Natural killer cell (primary cell): ENCODE data around the gene ERF. TPM values are rescaled to one million over a fixed set of nuclear protein-coding genes. Genes with fewer than 3 reads are reported as not detected.

Source experiments
- ATAC-seq, 3 donors: fragments of 150-1000 bp in 2 of 3; fragments of 200-7000 bp in 1 of 3; cut with Tn5 transposase; 1 replicate in 1 of 3; 2 replicates in 2 of 3; pipeline ENCODE4 v1.10.0; 2021; ENCODE audit warnings: mild to moderate bottlenecking in 2 of 3, moderate library complexity in 2 of 3
- DNase-seq, 2 donors: peaks; one replicate each; pipeline versions ENCODE4 v3.0.0 to v3.0.0-alpha.2; 2013 to 2021; ENCODE audit warnings: mixed read lengths in 1 of 2
- H3K27ac ChIP-seq: one replicate; pipeline ENCODE4 v1.5.1; 2013; ENCODE audit warnings: mild to moderate bottlenecking, low read length
- H3K27me3 ChIP-seq: one replicate; pipeline ENCODE4 v1.6.1; 2013; ENCODE audit warnings: low read length; ENCODE audit not compliant: control insufficient read depth, insufficient read depth
- H3K36me3 ChIP-seq: one replicate; pipeline ENCODE4 v1.6.1; 2013; ENCODE audit warnings: low read length; ENCODE audit not compliant: control insufficient read depth, insufficient read depth
- H3K4me1 ChIP-seq: one replicate; pipeline ENCODE4 v1.6.1; 2013; ENCODE audit warnings: low read length; ENCODE audit not compliant: control insufficient read depth, insufficient read depth
- H3K4me3 ChIP-seq: one replicate; pipeline ENCODE4 v1.5.1; 2013; ENCODE audit warnings: low read length
- H3K9me3 ChIP-seq: one replicate; pipeline ENCODE4 v1.6.1; 2013; ENCODE audit warnings: low read length; ENCODE audit not compliant: control insufficient read depth, insufficient read depth
- H3K27ac Mint-ChIP-seq, 2 donors: one replicate each; pipeline ENCODE4 v1.8.0; 2022; ENCODE audit warnings: mild to moderate bottlenecking in 2 of 2, mixed read lengths in 2 of 2, moderate library complexity in 1 of 2
- H3K27me3 Mint-ChIP-seq, 2 donors: one replicate each; pipeline ENCODE4 v1.8.0; 2022; ENCODE audit warnings: low read depth in 2 of 2, mixed read lengths in 2 of 2
- H3K36me3 Mint-ChIP-seq: one replicate; pipeline ENCODE4 v1.8.0; 2022; ENCODE audit warnings: mixed read lengths
- H3K4me1 Mint-ChIP-seq, 2 donors: one replicate each; pipeline ENCODE4 v1.8.0; 2022; ENCODE audit warnings: mixed read lengths in 2 of 2
- H3K4me3 Mint-ChIP-seq: one replicate; pipeline ENCODE4 v1.8.0; 2022; ENCODE audit warnings: mild to moderate bottlenecking, moderate library complexity, mixed read lengths
- H3K9me3 Mint-ChIP-seq, 2 donors: one replicate each; pipeline ENCODE4 v1.8.0; 2022; ENCODE audit warnings: mixed read lengths in 2 of 2
- WGBS: methylation state at CpG from one replicate; pipeline ENCODE4 v1.1.7; 2013; ENCODE audit warnings: missing lambda C conversion rate; ENCODE audit not compliant: insufficient coverage; 5-methylcytosine and 5-hydroxymethylcytosine counted together
- intact Hi-C: fragments of 100-400 bp; cut with micrococcal nuclease; formaldehyde crosslinking; loops from one replicate; pipeline ENCODE4 v1.14.2; 2022
- total RNA-seq, 4 donors: library from RNA; stranded (reverse); fragments of 120-200 nt in 1 of 4; gene quantifications; one replicate each; pipeline versions ENCODE4 v1.2.3 to v1.2.4, GENCODE V29; 2013 to 2022
- TF ChIP-seq, protein P1 (sequence below): fragments of 200-600 bp; IDR thresholded peaks from one replicate; pipeline ENCODE4 v1.8.0; 2022; ENCODE audit warnings: antibody characterized with exemption

The ERF gene
- total RNA-seq, 3 donors from 2014 or later (not counting 1 experiment from before 2014, with no cell fraction given), result 58.3 to 115 (median 75.6) TPM

DNA sequence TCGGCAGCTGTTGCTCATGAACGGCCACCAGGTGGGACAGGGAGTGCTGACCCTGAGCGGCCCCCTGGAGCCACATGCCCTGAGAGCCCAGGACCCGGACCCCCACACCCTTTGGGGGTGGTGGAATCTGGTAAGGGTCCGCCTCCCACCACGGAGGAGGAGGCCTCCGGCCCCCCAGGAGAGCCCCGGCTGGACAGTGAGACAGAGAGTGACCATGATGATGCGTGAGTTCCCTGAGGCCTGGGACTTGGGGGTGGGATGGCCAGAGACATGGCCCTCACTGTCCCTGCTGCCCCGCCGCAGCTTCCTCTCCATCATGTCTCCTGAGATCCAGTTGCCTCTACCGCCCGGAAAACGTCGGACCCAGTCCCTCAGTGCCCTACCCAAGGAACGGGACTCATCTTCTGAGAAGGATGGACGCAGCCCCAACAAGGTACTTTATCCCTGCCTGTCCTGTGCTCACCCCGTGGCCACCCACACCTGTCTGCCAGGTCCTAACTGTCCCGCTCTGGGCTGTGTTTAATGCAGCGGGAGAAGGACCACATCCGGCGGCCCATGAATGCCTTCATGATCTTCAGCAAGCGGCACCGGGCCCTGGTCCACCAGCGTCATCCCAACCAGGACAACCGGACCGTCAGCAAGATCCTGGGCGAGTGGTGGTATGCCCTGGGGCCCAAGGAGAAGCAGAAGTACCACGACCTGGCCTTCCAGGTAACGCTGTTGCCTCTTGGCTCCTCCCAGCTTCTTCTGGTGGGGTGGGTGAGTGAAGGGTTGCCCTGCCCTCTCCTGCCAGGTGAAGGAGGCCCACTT is 32.3 kb upstream of the ERF start:
- Histone ChIP-seq H3K4me3 (no peak overlapping the region), H3K4me1 (peaks cover 31% of the 10 kb centered on the region), H3K27ac (no peak overlapping the region), H3K36me3 (peaks cover 52% of the 10 kb centered on the region), H3K27me3 (no peaks in the 10 kb centered on the region), H3K9me3 (no peaks in the 10 kb centered on the region)
- WGBS, result 96% methylated on average over 30 of the region's 30 CpGs
- Mint-ChIP-seq H3K27me3 (no peaks in the 10 kb centered on the region), H3K4me3 (no peak overlapping the region), H3K27ac (no peak overlapping the region), H3K4me1 (peaks cover 13 to 29% of the 10 kb centered on the region in 2 donors), H3K9me3 (no peaks in the 10 kb centered on the region), H3K36me3 (no peaks in the 10 kb centered on the region)
- ATAC-seq, result no peak
- intact Hi-C loops, result no loop called here
- no peak for DNase-seq
- TF ChIP-seq, protein P1, sequence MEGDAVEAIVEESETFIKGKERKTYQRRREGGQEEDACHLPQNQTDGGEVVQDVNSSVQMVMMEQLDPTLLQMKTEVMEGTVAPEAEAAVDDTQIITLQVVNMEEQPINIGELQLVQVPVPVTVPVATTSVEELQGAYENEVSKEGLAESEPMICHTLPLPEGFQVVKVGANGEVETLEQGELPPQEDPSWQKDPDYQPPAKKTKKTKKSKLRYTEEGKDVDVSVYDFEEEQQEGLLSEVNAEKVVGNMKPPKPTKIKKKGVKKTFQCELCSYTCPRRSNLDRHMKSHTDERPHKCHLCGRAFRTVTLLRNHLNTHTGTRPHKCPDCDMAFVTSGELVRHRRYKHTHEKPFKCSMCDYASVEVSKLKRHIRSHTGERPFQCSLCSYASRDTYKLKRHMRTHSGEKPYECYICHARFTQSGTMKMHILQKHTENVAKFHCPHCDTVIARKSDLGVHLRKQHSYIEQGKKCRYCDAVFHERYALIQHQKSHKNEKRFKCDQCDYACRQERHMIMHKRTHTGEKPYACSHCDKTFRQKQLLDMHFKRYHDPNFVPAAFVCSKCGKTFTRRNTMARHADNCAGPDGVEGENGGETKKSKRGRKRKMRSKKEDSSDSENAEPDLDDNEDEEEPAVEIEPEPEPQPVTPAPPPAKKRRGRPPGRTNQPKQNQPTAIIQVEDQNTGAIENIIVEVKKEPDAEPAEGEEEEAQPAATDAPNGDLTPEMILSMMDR, result no peak

DNA sequence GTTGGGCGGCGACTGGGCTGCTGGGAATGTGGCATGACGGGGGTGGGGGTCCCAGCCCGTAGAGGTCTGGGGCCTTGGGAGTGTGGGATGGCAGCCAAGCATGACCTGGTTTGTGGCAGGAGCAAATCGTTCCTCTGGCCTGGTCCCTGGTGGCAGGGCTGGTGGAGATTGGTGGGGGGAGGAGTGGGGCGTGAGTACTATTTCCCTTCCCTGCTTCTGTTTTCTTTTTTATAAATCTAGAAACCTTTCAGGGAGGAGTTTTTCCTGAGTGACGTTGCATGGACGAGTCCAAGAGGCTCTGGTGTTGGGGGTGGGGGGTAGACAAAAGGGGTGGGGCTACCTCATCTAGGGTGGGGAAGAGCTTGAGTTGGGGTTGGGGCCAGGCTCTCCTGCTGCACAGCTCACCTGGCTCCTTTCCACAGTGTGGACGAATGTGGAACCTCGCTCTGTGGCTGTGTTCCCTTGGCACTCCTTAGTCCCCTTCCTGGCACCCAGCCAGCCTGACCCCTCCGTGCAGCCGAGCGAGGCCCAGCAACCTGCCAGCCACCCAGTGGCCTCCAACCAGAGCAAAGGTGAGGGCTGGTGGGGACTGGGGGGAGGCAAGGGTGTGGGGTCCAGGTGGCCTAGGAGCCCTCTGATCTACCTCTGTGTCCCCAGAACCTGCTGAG is 31.6 kb upstream of the ERF start:
- Histone ChIP-seq H3K4me3 (no peak overlapping the region), H3K36me3 (peaks cover 45% of the 10 kb centered on the region), H3K4me1 (peaks cover 38% of the 10 kb centered on the region), H3K9me3 (no peaks in the 10 kb centered on the region), H3K27ac (peak overlapping the region; percentile 5), H3K27me3 (no peaks in the 10 kb centered on the region)
- Mint-ChIP-seq H3K4me1 (peaks cover 13 to 23% of the 10 kb centered on the region in 2 donors), H3K36me3 (no peaks in the 10 kb centered on the region), H3K4me3 (no peak overlapping the region), H3K9me3 (no peaks in the 10 kb centered on the region), H3K27ac (peak overlapping the region; percentile 91 to 93), H3K27me3 (no peaks in the 10 kb centered on the region)
- ATAC-seq (no peak), DNase-seq (no peak)
- intact Hi-C loops, result no loop called here
- 51% methylated on average over 12 of the region's 13 CpGs for WGBS
- TF ChIP-seq, protein P1, result no peak

DNA sequence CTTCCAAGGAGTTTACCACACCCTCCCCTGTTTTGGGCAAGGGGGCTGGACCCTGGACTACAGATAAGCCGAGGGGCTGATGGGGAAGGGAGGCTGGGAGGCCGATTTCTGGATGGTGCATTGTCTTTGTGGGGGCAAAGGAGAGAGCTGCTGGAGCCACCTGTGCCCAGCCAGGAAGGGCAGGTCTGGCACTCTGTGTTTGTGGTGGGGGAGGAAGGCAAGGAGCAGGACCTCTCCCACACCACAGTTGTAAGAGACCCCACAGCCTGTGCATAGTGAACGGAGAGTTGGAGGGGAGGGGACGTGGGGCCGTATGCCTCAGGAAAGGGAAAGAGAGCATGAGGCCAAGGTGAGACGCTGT is 31.0 kb upstream of the ERF start:
- H3K27me3 ChIP-seq, result no peaks in the 10 kb centered on the region
- peaks cover 40% of the 10 kb centered on the region for H3K36me3 ChIP-seq
- no peak overlapping the region for H3K4me3 ChIP-seq
- no peaks in the 10 kb centered on the region for H3K27me3 Mint-ChIP-seq
- H3K4me3 Mint-ChIP-seq, result peak overlapping the region; percentile 98
- H3K27ac ChIP-seq, result peak overlapping the region; percentile 5
- WGBS, result 26% methylated on average over 6 of the region's 6 CpGs
- intact Hi-C loops, result no loop called here
- no peak for ATAC-seq
- TF ChIP-seq, protein P1, result no peak
- peak overlapping the region; percentile 91 to 93 for H3K27ac Mint-ChIP-seq
- H3K36me3 Mint-ChIP-seq, result no peaks in the 10 kb centered on the region
- H3K9me3 Mint-ChIP-seq, result no peaks in the 10 kb centered on the region
- peaks cover 43% of the 10 kb centered on the region for H3K4me1 ChIP-seq
- no peaks in the 10 kb centered on the region for H3K9me3 ChIP-seq
- peaks cover 13 to 21% of the 10 kb centered on the region in 2 donors for H3K4me1 Mint-ChIP-seq
- DNase-seq, result no peak
